Fibroblast of skin of left biceps (primary cell): ENCODE measurements around the gene INTS1.

Experiments used
- DNase-seq, 2 experiments: peaks; one replicate each; pipeline ENCODE4 v3.0.0-alpha.2; 2013; ENCODE audit warnings: low read depth in 2 of 2

Gene INTS1

GRCh38 chr7:1486571-1486970 is 17.6 kb downstream of the INTS1 start:
- DNase-seq = no peak

- no peak for DNase-seq
Measured at GRCh38 chr7:1485156-1485555, 19.0 kb downstream of the INTS1 start.

- no peak for DNase-seq
Measured at GRCh38 chr7:1484569-1484968, 19.6 kb downstream of the INTS1 start.

- DNase-seq = no peak
Measured at GRCh38 chr7:1483536-1484505, 20.4 kb downstream of the INTS1 start.

GRCh38 chr7:1483079-1483478 is 21.1 kb downstream of the INTS1 start:
- no peak for DNase-seq

GRCh38 chr7:1481300-1481699 is 22.9 kb downstream of the INTS1 start:
- DNase-seq = no peak

- DNase-seq = no peak
Measured at GRCh38 chr7:1480670-1481069, 23.5 kb downstream of the INTS1 start.

- DNase-seq = no peak
Measured at GRCh38 chr7:1479287-1479686, 24.9 kb downstream of the INTS1 start.

GRCh38 chr7:1478480-1478879 is 25.7 kb downstream of the INTS1 start:
- no peak for DNase-seq

GRCh38 chr7:1476859-1477258 is 27.3 kb downstream of the INTS1 start:
- DNase-seq = no peak

- DNase-seq = no peak
Measured at GRCh38 chr7:1475991-1476390, 28.2 kb downstream of the INTS1 start.

GRCh38 chr7:1475393-1475792 is 28.8 kb downstream of the INTS1 start:
- no peak for DNase-seq

GRCh38 chr7:1474736-1475135 is 29.5 kb downstream of the INTS1 start:
- DNase-seq = no peak

GRCh38 chr7:1473864-1474512 is 30.2 kb downstream of the INTS1 start:
- peak; percentile 33 to 34 for DNase-seq

GRCh38 chr7:1470901-1471300 is 33.3 kb downstream of the INTS1 start:
- DNase-seq = no peak

- no peak for DNase-seq
Measured at GRCh38 chr7:1468643-1469298, 35.4 kb downstream of the INTS1 start.

GRCh38 chr7:1468203-1468602 is 36.0 kb downstream of the INTS1 start:
- no peak for DNase-seq

GRCh38 chr7:1466524-1467271 is 37.5 kb downstream of the INTS1 start:
- DNase-seq = no peak

- DNase-seq = no peak
Measured at GRCh38 chr7:1464694-1465093, 39.5 kb downstream of the INTS1 start.

- no peak for DNase-seq
Measured at GRCh38 chr7:1463676-1464223, 40.4 kb downstream of the INTS1 start.

- no peak for DNase-seq
Measured at GRCh38 chr7:1461646-1462375, 42.4 kb downstream of the INTS1 start.
